ENCODE measurements around the gene NKPD1.

The NKPD1 gene

DNA sequence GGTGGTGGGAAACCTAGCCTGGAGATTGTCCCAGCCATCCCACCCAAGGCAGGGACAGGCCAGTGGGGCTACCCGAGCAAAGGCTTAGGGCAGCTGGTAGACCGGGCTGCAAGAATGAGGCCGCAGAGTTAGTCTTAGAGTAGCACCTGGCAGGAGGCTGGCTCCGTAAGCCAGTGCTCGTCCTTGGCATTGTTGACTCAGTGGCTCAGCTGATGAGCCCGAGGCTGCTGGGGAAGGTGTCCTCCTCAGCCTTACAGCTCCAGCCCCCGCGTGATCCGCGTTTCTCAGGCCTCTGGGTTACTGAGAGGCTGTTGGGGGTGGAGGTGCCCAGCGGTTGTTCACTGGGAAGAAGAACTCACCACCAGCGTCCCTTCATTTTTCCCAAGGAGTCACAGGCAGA lies 43.1 kb downstream of the NKPD1 start:
- H3K4me1 ChIP-seq, result peaks cover 14% of the 10 kb centered on the region

GRCh38 chr19:45117167-45117594 lies 43.6 kb downstream of the NKPD1 start:
- H3K4me1 ChIP-seq, result peaks cover 14% of the 10 kb centered on the region
- peak; percentile 38 for DNase-seq
- H3K9me3 ChIP-seq, result no peaks in the 10 kb centered on the region
- no peaks in the 10 kb centered on the region; the same call in 1 of the 2 replicates for H3K36me3 ChIP-seq
- no peaks in the 10 kb centered on the region for H3K27me3 ChIP-seq
- H3K4me3 ChIP-seq (ENCODE audit: low read depth, low read length), result no peak overlapping the region
- TF ChIP-seq, protein P1, sequence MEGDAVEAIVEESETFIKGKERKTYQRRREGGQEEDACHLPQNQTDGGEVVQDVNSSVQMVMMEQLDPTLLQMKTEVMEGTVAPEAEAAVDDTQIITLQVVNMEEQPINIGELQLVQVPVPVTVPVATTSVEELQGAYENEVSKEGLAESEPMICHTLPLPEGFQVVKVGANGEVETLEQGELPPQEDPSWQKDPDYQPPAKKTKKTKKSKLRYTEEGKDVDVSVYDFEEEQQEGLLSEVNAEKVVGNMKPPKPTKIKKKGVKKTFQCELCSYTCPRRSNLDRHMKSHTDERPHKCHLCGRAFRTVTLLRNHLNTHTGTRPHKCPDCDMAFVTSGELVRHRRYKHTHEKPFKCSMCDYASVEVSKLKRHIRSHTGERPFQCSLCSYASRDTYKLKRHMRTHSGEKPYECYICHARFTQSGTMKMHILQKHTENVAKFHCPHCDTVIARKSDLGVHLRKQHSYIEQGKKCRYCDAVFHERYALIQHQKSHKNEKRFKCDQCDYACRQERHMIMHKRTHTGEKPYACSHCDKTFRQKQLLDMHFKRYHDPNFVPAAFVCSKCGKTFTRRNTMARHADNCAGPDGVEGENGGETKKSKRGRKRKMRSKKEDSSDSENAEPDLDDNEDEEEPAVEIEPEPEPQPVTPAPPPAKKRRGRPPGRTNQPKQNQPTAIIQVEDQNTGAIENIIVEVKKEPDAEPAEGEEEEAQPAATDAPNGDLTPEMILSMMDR (IDR thresholded peaks at IDR 0.05; ENCODE audit: low read depth, low read length), result no peak

More for the DNA sequence above, 43.1 kb downstream of the NKPD1 start:
- TF ChIP-seq, protein P1 (IDR thresholded peaks at IDR 0.05; ENCODE audit: low read depth, low read length), result no peak
- DNase-seq, result no peak
- no peaks in the 10 kb centered on the region for H3K27me3 ChIP-seq
- no peak overlapping the region for H3K4me3 ChIP-seq (ENCODE audit: low read depth, low read length)
- H3K36me3 ChIP-seq, result no peaks in the 10 kb centered on the region; the same call in 1 of the 2 replicates
- no peaks in the 10 kb centered on the region for H3K9me3 ChIP-seq

GRCh38 chr19:45115809-45116615 lies 44.8 kb downstream of the NKPD1 start:
- DNase-seq, result peak; percentile 47
- no peaks in the 10 kb centered on the region; the same call in 1 of the 2 replicates for H3K36me3 ChIP-seq
- peaks cover 14% of the 10 kb centered on the region for H3K4me1 ChIP-seq
- no peaks in the 10 kb centered on the region for H3K9me3 ChIP-seq
- TF ChIP-seq, protein P1 (IDR thresholded peaks at IDR 0.05; ENCODE audit: low read depth, low read length), result no peak
- H3K27me3 ChIP-seq, result no peaks in the 10 kb centered on the region
- no peak overlapping the region for H3K4me3 ChIP-seq (ENCODE audit: low read depth, low read length)

DNA sequence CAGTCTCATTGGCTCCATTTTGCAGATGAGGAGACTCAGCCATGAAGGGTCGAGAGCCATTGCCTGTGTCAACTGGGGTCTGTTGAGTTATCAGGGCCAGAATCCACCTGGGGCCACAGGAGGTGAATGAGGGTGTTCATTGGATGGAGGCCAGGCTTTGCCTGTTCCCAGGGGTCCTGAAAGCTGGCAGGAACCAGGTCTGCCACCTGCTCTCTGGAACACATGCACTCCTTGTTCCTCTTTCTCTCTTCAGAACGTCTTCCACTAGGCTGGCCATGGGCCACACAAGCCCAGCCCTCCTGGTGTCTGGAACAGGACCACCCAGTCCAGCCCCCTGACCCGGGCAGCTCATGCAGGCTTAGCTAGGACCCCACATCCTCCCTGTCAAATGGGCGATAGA lies 46.7 kb downstream of the NKPD1 start:
- H3K4me1 ChIP-seq, result peaks cover 14% of the 10 kb centered on the region

GRCh38 chr19:45113628-45114027 lies 47.2 kb downstream of the NKPD1 start:
- DNase-seq, result no peak
- H3K4me1 ChIP-seq, result peaks cover 14% of the 10 kb centered on the region

More for the DNA sequence above, 46.7 kb downstream of the NKPD1 start:
- H3K27me3 ChIP-seq, result no peaks in the 10 kb centered on the region
- no peaks in the 10 kb centered on the region for H3K9me3 ChIP-seq
- no peak for DNase-seq
- no peak overlapping the region for H3K4me3 ChIP-seq (ENCODE audit: low read depth, low read length)
- H3K36me3 ChIP-seq, result no peaks in the 10 kb centered on the region; the same call in none of the 2 replicates
- TF ChIP-seq, protein P1 (IDR thresholded peaks at IDR 0.05; ENCODE audit: low read depth, low read length), result no peak

More at GRCh38 chr19:45113628-45114027, 47.2 kb downstream of the NKPD1 start:
- Histone ChIP-seq H3K9me3 (no peaks in the 10 kb centered on the region), H3K4me3 (ENCODE audit: low read depth, low read length) (no peak overlapping the region), H3K36me3 (no peaks in the 10 kb centered on the region; the same call in none of the 2 replicates), H3K27me3 (no peaks in the 10 kb centered on the region)
- TF ChIP-seq, protein P1 (IDR thresholded peaks at IDR 0.05; ENCODE audit: low read depth, low read length), result no peak

Measured in BE2C (cell line).